Measurements from ENCODE around the gene EPHX1. TPM values are rescaled to one million over a fixed set of nuclear protein-coding genes. Genes with fewer than 3 reads are reported as not detected.

EPHX1 gene
- total and polyA plus RNA-seq, 2 donors from 2014 or later: 78.6 to 178 TPM

DNA sequence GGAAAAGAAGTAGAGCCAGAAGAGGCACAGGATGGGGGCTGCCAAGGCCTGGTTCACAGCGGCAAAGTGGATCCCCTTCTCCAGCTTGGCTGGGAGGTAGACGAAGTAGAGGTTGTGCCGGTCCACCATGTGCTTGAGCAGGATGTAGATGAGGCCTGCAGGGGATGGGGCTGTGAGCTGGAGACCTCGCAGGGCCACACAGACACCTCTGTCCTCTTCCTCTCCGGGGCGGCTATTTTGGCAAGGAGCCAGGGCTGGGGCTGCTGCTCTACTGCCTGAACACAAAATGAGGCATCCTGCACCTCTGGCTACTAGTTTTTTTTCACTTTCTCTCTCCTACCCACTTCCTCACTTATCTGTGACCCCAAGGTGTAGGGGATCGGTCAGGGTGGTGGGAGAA lies 40.0 kb downstream of the EPHX1 start:
- Histone ChIP-seq H3K9me3 (ENCODE audit: control insufficient read depth in 2 of 3, insufficient read depth in 1 of 3, low read length in 3 of 3) (no peaks in the 10 kb centered on the region), H3K36me3 (ENCODE audit: control insufficient read depth in 2 of 3, insufficient read depth in 3 of 3, low read length in 3 of 3) (peaks cover 4 to 46% (median 23%) of the 10 kb centered on the region in 3 donors), H3K9ac (ENCODE audit: low read length in 3 of 3) (no peak overlapping the region), H3K4me3 (ENCODE audit: low read length in 3 of 3) (no peak overlapping the region), H3K27ac (ENCODE audit: low read depth in 2 of 2, low read length in 2 of 2) (no peak overlapping the region), H3K27me3 (ENCODE audit: control insufficient read depth, insufficient read depth, low read length) (no peaks in the 10 kb centered on the region), H3K4me1 (ENCODE audit: control insufficient read depth in 2 of 3, insufficient read depth in 2 of 3, low read depth in 1 of 3, low read length in 3 of 3) (peaks cover 0 to 4% (median 0%) of the 10 kb centered on the region in 3 donors)
- TF ChIP-seq, protein P1, sequence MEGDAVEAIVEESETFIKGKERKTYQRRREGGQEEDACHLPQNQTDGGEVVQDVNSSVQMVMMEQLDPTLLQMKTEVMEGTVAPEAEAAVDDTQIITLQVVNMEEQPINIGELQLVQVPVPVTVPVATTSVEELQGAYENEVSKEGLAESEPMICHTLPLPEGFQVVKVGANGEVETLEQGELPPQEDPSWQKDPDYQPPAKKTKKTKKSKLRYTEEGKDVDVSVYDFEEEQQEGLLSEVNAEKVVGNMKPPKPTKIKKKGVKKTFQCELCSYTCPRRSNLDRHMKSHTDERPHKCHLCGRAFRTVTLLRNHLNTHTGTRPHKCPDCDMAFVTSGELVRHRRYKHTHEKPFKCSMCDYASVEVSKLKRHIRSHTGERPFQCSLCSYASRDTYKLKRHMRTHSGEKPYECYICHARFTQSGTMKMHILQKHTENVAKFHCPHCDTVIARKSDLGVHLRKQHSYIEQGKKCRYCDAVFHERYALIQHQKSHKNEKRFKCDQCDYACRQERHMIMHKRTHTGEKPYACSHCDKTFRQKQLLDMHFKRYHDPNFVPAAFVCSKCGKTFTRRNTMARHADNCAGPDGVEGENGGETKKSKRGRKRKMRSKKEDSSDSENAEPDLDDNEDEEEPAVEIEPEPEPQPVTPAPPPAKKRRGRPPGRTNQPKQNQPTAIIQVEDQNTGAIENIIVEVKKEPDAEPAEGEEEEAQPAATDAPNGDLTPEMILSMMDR (IDR thresholded peaks at IDR 0.05; ENCODE audit: borderline replicate concordance, extremely low read depth, insufficient read depth): no peak
- no peak for FAIRE-seq
- DNase-seq: no peak
- intact Hi-C loops (cut with DNase I): no loop called here

GRCh38 chr1:225850370-225850769 lies 40.4 kb downstream of the EPHX1 start:
- no peak for DNase-seq
- intact Hi-C loops (cut with DNase I): no loop called here
- FAIRE-seq: no peak
- Histone ChIP-seq H3K27ac (ENCODE audit: low read depth in 2 of 2, low read length in 2 of 2) (no peak overlapping the region), H3K9ac (ENCODE audit: low read length in 3 of 3) (no peak overlapping the region), H3K36me3 (ENCODE audit: control insufficient read depth in 2 of 3, insufficient read depth in 3 of 3, low read length in 3 of 3) (peaks cover 4 to 50% (median 23%) of the 10 kb centered on the region in 3 donors), H3K4me1 (ENCODE audit: control insufficient read depth in 2 of 3, insufficient read depth in 2 of 3, low read depth in 1 of 3, low read length in 3 of 3) (peaks cover 0 to 4% (median 0%) of the 10 kb centered on the region in 3 donors), H3K9me3 (ENCODE audit: control insufficient read depth in 2 of 3, insufficient read depth in 1 of 3, low read length in 3 of 3) (no peaks in the 10 kb centered on the region), H3K4me3 (ENCODE audit: low read length in 3 of 3) (no peak overlapping the region), H3K27me3 (ENCODE audit: control insufficient read depth, insufficient read depth, low read length) (no peaks in the 10 kb centered on the region)
- TF ChIP-seq, protein P1 (IDR thresholded peaks at IDR 0.05; ENCODE audit: borderline replicate concordance, extremely low read depth, insufficient read depth): no peak

DNA sequence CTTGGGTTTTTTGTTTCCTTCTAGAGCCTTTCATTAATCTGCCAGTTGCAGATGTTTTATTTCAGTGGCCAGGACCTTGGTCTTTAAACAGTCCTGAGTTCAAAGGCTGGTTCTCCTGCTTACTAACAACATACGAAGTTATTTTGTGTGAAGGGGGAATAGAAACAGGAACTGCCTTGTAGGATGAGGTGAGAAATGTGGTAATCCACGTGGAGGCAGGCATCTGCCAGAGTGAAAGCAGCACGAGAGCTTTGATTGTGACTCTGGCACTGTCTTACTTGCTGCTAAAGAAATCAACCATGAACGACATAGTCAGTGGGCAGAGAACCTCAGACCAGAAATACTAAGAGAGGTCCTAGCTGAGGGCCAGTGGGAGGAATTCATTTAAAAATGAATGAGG lies 41.9 kb downstream of the EPHX1 start:
- TF ChIP-seq, protein P1 (IDR thresholded peaks at IDR 0.05; ENCODE audit: borderline replicate concordance, extremely low read depth, insufficient read depth): no peak
- peaks cover 4 to 51% (median 18%) of the 10 kb centered on the region in 3 donors for H3K36me3 ChIP-seq (ENCODE audit: control insufficient read depth in 2 of 3, insufficient read depth in 3 of 3, low read length in 3 of 3)
- DNase-seq (peak in 3 of 5 donors; percentile 29 to 84 (median 70)), FAIRE-seq (no peak)
- no peaks in the 10 kb centered on the region for H3K9me3 ChIP-seq (ENCODE audit: control insufficient read depth in 2 of 3, insufficient read depth in 1 of 3, low read length in 3 of 3)
- H3K27me3 ChIP-seq (ENCODE audit: control insufficient read depth, insufficient read depth, low read length): no peaks in the 10 kb centered on the region
- H3K27ac ChIP-seq (ENCODE audit: low read depth in 2 of 2, low read length in 2 of 2): no peak overlapping the region
- intact Hi-C loops (cut with DNase I): no loop called here
- H3K4me1 ChIP-seq (ENCODE audit: control insufficient read depth in 2 of 3, insufficient read depth in 2 of 3, low read depth in 1 of 3, low read length in 3 of 3): peaks cover 0 to 4% (median 0%) of the 10 kb centered on the region in 3 donors
- H3K9ac ChIP-seq (ENCODE audit: low read length in 3 of 3): no peak overlapping the region
- no peak overlapping the region for H3K4me3 ChIP-seq (ENCODE audit: low read length in 3 of 3)

All from kidney (tissue), 14 donors.